SK-N-SH treated with all-trans-retinoic acid at 6 μM for 48 hours (cell line): ENCODE data around the gene DOCK1.

Experiments used
- ATAC-seq: fragments of 200-7000 bp; cut with Tn5 transposase; 3 replicates; pipeline ENCODE4 v1.9.1; 2020; ENCODE audit warnings: mild to moderate bottlenecking, moderate library complexity
- ARNTL ChIP-seq: fragments of 450-650 bp; formaldehyde crosslinking; IDR thresholded peaks from 2 replicates; pipeline ENCODE4 v1.5.0; 2020; ENCODE audit warnings: low read depth, mild to moderate bottlenecking, moderate library complexity, borderline replicate concordance
- BACH2 ChIP-seq: fragments of 250-450 bp; sonication (Bioruptor Pico); IDR thresholded peaks from 2 replicates; pipeline ENCODE4 v1.9.0; 2021; ENCODE audit warnings: mild to moderate bottlenecking, borderline replicate concordance
- ESRRG ChIP-seq: fragments of 250-450 bp; sonication (Bioruptor Pico); IDR thresholded peaks from 2 replicates; pipeline ENCODE4 v1.6.1; 2021; ENCODE audit warnings: mild to moderate bottlenecking
- ISL1 ChIP-seq: fragments of 250-450 bp; sonication (Bioruptor Pico); IDR thresholded peaks from 2 replicates; pipeline ENCODE4 v2.1.2; 2022; ENCODE audit warnings: mild to moderate bottlenecking, moderate library complexity
- OSR1 ChIP-seq: fragments of 250-450 bp; sonication (Bioruptor Pico); IDR thresholded peaks from 2 replicates; pipeline ENCODE4 v1.8.0; 2022; ENCODE audit warnings: moderate library complexity, mild to moderate bottlenecking, inconsistent platforms
- PPARA ChIP-seq: fragments of 250-450 bp; sonication (Bioruptor Pico); IDR thresholded peaks from 2 replicates; pipeline ENCODE4 v1.5.0; 2020; ENCODE audit warnings: mild to moderate bottlenecking, borderline replicate concordance
- RARB ChIP-seq: fragments of 250-450 bp; sonication (Bioruptor Pico); IDR thresholded peaks from 2 replicates; pipeline ENCODE4 v1.8.0; 2021; ENCODE audit warnings: mild to moderate bottlenecking, moderate library complexity
- SNAI2 ChIP-seq: fragments of 250-450 bp; sonication (Bioruptor Pico); IDR thresholded peaks from 2 replicates; pipeline ENCODE4 v1.5.0; 2020; ENCODE audit warnings: mild to moderate bottlenecking, moderate library complexity
- TCF4 ChIP-seq: fragments of 250-450 bp; sonication (Bioruptor Pico); IDR thresholded peaks from 2 replicates; pipeline ENCODE4 v1.8.0; 2021; ENCODE audit warnings: mild to moderate bottlenecking, moderate library complexity, borderline replicate concordance
- TOX ChIP-seq: fragments of 250-450 bp; sonication (Bioruptor Pico); IDR thresholded peaks from 2 replicates; pipeline ENCODE4 v1.8.0; 2021; ENCODE audit warnings: mild to moderate bottlenecking, moderate library complexity, borderline replicate concordance
- ZC3H10 ChIP-seq: fragments of 250-450 bp; sonication (Bioruptor Pico); IDR thresholded peaks from 2 replicates; pipeline ENCODE4 v1.5.1; 2021; ENCODE audit warnings: mild to moderate bottlenecking, moderate library complexity
- ZFP3 ChIP-seq: fragments of 250-450 bp; sonication (Bioruptor Pico); IDR thresholded peaks from 2 replicates; pipeline ENCODE4 v1.5.0; 2020; ENCODE audit warnings: mild to moderate bottlenecking, moderate library complexity
- ZFP30 ChIP-seq: fragments of 450-650 bp; formaldehyde crosslinking; IDR thresholded peaks from 2 replicates; pipeline ENCODE4 v1.5.0; 2022; ENCODE audit warnings: mild to moderate bottlenecking, moderate library complexity
- ZNF565 ChIP-seq: fragments of 450-650 bp; formaldehyde crosslinking; conservative IDR thresholded peaks from 2 replicates; pipeline ENCODE4 v1.5.0; 2020; ENCODE audit warnings: low read depth, mild to moderate bottlenecking, moderate library complexity
- ZNF70 ChIP-seq: fragments of 450-650 bp; formaldehyde crosslinking; IDR thresholded peaks from 2 replicates; pipeline ENCODE4 v1.5.0; 2020; ENCODE audit warnings: mild to moderate bottlenecking, moderate library complexity
- ZNF8 ChIP-seq: fragments of 450-650 bp; formaldehyde crosslinking; IDR thresholded peaks from 2 replicates; pipeline ENCODE4 v1.5.0; 2020; ENCODE audit warnings: mild to moderate bottlenecking, moderate library complexity
- TF ChIP-seq, protein P1 (sequence below): fragments of 250-450 bp; sonication (Bioruptor Pico); IDR thresholded peaks from 2 replicates; pipeline ENCODE4 v1.5.0; 2020; ENCODE audit warnings: mild to moderate bottlenecking, moderate library complexity
- TF ChIP-seq, protein P2 (sequence below): fragments of 250-450 bp; sonication (Bioruptor Pico); IDR thresholded peaks from 2 replicates; pipeline ENCODE4 v1.5.1; 2021; ENCODE audit warnings: mild to moderate bottlenecking, moderate library complexity
- TF ChIP-seq, protein P3 (sequence below): fragments of 250-450 bp; sonication (Bioruptor Pico); IDR thresholded peaks from 2 replicates; pipeline ENCODE4 v1.8.0; 2020; ENCODE audit warnings: mild to moderate bottlenecking, moderate library complexity, borderline replicate concordance
- TF ChIP-seq, protein P4 (sequence below): fragments of 250-450 bp; sonication (Bioruptor Pico); IDR thresholded peaks from 2 replicates; pipeline ENCODE4 v1.8.0; 2021; ENCODE audit warnings: low read depth, mild to moderate bottlenecking, moderate library complexity, borderline replicate concordance
- TF ChIP-seq, protein P5 (sequence below): fragments of 250-450 bp; sonication (Bioruptor Pico); IDR thresholded peaks from 2 replicates; pipeline ENCODE4 v1.5.1; 2020; ENCODE audit warnings: low read depth, mild to moderate bottlenecking, moderate library complexity

DOCK1 gene

DNA sequence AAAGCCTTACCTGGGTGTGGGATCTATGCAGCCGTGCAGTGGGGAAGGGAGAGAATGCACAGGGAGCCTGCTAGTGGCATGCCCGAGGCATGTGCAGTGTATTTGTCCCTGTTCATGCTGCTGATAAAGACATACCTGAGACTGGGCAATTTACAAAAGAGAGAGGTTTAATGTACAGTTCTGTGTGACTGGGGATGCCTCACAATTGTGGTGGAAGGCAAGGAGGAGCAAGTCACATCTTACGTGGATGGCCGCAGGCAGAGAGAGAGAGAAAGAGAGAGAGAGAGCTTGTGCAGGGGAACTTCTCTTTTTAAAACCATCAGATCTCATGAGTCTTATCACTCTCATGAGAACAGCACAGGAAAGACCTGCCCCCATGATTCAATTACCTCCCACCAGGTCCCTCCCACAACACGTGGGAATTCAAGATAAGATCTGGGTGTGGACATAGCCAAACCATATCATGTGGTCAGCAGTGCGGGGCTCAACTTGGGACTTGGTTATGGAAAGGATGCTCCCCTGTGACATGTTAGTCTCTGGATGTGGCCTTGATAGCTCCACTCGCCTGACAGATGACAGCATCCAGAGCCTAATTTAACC, 128.9 kb downstream of the DOCK1 start:
- ATAC-seq = no peak
- TF ChIP-seq, protein P1, sequence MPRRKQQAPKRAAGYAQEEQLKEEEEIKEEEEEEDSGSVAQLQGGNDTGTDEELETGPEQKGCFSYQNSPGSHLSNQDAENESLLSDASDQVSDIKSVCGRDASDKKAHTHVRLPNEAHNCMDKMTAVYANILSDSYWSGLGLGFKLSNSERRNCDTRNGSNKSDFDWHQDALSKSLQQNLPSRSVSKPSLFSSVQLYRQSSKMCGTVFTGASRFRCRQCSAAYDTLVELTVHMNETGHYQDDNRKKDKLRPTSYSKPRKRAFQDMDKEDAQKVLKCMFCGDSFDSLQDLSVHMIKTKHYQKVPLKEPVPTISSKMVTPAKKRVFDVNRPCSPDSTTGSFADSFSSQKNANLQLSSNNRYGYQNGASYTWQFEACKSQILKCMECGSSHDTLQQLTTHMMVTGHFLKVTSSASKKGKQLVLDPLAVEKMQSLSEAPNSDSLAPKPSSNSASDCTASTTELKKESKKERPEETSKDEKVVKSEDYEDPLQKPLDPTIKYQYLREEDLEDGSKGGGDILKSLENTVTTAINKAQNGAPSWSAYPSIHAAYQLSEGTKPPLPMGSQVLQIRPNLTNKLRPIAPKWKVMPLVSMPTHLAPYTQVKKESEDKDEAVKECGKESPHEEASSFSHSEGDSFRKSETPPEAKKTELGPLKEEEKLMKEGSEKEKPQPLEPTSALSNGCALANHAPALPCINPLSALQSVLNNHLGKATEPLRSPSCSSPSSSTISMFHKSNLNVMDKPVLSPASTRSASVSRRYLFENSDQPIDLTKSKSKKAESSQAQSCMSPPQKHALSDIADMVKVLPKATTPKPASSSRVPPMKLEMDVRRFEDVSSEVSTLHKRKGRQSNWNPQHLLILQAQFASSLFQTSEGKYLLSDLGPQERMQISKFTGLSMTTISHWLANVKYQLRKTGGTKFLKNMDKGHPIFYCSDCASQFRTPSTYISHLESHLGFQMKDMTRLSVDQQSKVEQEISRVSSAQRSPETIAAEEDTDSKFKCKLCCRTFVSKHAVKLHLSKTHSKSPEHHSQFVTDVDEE = no peak
- TF ChIP-seq ARNTL (no peak), TOX (no peak), ZC3H10 (no peak)

DNA sequence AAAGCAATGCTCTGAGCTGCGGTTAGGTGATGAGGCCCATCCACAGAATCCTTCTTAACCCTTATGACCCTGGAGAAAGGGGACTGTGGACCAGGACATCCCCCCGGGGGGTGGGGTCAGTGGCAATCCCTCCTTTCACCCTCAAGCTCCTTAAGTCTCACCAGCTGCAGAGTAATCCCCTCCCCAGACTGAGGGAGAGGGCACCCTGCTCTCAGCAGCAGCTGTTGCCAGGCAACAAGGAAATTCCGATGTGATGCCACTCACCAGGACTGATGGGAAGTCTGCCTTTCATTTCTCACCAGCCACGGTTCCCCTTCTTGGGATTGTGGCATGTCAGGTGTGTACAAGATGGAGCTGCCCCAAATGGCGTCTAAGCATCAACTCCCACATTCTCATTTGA, 129.6 kb downstream of the DOCK1 start:
- TF ChIP-seq ESRRG (CRISPR knock-in tag) = no peak
- TF ChIP-seq, protein P2, sequence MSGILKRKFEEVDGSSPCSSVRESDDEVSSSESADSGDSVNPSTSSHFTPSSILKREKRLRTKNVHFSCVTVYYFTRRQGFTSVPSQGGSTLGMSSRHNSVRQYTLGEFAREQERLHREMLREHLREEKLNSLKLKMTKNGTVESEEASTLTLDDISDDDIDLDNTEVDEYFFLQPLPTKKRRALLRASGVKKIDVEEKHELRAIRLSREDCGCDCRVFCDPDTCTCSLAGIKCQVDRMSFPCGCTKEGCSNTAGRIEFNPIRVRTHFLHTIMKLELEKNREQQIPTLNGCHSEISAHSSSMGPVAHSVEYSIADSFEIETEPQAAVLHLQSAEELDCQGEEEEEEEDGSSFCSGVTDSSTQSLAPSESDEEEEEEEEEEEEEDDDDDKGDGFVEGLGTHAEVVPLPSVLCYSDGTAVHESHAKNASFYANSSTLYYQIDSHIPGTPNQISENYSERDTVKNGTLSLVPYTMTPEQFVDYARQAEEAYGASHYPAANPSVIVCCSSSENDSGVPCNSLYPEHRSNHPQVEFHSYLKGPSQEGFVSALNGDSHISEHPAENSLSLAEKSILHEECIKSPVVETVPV (CRISPR knock-in tag) = no peak
- no peak for TF ChIP-seq ARNTL
- TF ChIP-seq, protein P3, sequence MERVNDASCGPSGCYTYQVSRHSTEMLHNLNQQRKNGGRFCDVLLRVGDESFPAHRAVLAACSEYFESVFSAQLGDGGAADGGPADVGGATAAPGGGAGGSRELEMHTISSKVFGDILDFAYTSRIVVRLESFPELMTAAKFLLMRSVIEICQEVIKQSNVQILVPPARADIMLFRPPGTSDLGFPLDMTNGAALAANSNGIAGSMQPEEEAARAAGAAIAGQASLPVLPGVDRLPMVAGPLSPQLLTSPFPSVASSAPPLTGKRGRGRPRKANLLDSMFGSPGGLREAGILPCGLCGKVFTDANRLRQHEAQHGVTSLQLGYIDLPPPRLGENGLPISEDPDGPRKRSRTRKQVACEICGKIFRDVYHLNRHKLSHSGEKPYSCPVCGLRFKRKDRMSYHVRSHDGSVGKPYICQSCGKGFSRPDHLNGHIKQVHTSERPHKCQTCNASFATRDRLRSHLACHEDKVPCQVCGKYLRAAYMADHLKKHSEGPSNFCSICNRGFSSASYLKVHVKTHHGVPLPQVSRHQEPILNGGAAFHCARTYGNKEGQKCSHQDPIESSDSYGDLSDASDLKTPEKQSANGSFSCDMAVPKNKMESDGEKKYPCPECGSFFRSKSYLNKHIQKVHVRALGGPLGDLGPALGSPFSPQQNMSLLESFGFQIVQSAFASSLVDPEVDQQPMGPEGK = no peak
- TF ChIP-seq, protein P4, sequence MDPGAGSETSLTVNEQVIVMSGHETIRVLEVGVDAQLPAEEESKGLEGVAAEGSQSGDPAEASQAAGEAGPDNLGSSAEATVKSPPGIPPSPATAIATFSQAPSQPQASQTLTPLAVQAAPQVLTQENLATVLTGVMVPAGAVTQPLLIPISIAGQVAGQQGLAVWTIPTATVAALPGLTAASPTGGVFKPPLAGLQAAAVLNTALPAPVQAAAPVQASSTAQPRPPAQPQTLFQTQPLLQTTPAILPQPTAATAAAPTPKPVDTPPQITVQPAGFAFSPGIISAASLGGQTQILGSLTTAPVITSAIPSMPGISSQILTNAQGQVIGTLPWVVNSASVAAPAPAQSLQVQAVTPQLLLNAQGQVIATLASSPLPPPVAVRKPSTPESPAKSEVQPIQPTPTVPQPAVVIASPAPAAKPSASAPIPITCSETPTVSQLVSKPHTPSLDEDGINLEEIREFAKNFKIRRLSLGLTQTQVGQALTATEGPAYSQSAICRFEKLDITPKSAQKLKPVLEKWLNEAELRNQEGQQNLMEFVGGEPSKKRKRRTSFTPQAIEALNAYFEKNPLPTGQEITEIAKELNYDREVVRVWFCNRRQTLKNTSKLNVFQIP (CRISPR knock-in tag) = no peak
- TF ChIP-seq, protein P1 = no peak
- no peak for TF ChIP-seq SNAI2
- no peak for TF ChIP-seq OSR1
- no peak for TF ChIP-seq TCF4 (CRISPR knock-in tag)
- no peak for TF ChIP-seq ZC3H10
- TF ChIP-seq TOX = no peak
- no peak for TF ChIP-seq ZFP30
- no peak for TF ChIP-seq BACH2
- TF ChIP-seq ZNF565 = no peak
- no peak for TF ChIP-seq RARB
- no peak for TF ChIP-seq ZFP3 (CRISPR knock-in tag)
- TF ChIP-seq ISL1 = no peak
- TF ChIP-seq ZNF70 (CRISPR knock-in tag) = no peak
- no peak for TF ChIP-seq PPARA (CRISPR knock-in tag)
- no peak for TF ChIP-seq ZNF8
- TF ChIP-seq, all 23 proteins: peak for 0
- no peak for ATAC-seq

DNA sequence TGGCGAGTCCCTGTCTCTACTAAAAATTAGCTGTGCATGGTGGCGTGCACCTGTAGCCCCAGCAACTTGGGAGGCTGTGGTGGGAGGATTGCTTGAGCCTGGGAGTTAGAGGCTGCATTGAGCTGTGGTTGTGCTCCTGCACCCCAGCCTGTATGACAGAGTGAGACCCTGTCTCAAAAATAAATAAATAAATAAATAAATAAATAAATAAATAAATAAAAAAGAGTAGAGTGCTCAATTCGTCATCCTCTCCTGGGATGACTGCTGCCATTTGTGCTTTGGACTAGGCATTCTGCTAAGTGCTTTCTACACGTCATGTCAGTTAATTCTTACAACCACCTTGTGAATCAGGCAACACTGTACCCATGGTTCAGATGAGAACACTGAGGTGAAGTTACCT, 130.6 kb downstream of the DOCK1 start:
- no peak for ATAC-seq
- TF ChIP-seq, protein P5, sequence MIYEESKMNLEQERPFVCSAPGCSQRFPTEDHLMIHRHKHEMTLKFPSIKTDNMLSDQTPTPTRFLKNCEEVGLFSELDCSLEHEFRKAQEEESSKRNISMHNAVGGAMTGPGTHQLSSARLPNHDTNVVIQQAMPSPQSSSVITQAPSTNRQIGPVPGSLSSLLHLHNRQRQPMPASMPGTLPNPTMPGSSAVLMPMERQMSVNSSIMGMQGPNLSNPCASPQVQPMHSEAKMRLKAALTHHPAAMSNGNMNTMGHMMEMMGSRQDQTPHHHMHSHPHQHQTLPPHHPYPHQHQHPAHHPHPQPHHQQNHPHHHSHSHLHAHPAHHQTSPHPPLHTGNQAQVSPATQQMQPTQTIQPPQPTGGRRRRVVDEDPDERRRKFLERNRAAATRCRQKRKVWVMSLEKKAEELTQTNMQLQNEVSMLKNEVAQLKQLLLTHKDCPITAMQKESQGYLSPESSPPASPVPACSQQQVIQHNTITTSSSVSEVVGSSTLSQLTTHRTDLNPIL (CRISPR knock-in tag) = no peak
- TF ChIP-seq ZNF70 (CRISPR knock-in tag) (no peak), ZNF565 (no peak), TOX (no peak), RARB (no peak)
- TF ChIP-seq, protein P1 = no peak
- TF ChIP-seq, protein P4 (CRISPR knock-in tag) = no peak
